Activated T-cell treated with anti-CD3 and anti-CD28 coated beads for 24 hours (primary cell): Measurements from ENCODE around the gene PTPRN.

Source experiments
- DNase-seq: peaks from one replicate; pipeline ENCODE4 v3.0.0-alpha.2; 2020; ENCODE audit warnings: low read depth

The PTPRN gene

DNA sequence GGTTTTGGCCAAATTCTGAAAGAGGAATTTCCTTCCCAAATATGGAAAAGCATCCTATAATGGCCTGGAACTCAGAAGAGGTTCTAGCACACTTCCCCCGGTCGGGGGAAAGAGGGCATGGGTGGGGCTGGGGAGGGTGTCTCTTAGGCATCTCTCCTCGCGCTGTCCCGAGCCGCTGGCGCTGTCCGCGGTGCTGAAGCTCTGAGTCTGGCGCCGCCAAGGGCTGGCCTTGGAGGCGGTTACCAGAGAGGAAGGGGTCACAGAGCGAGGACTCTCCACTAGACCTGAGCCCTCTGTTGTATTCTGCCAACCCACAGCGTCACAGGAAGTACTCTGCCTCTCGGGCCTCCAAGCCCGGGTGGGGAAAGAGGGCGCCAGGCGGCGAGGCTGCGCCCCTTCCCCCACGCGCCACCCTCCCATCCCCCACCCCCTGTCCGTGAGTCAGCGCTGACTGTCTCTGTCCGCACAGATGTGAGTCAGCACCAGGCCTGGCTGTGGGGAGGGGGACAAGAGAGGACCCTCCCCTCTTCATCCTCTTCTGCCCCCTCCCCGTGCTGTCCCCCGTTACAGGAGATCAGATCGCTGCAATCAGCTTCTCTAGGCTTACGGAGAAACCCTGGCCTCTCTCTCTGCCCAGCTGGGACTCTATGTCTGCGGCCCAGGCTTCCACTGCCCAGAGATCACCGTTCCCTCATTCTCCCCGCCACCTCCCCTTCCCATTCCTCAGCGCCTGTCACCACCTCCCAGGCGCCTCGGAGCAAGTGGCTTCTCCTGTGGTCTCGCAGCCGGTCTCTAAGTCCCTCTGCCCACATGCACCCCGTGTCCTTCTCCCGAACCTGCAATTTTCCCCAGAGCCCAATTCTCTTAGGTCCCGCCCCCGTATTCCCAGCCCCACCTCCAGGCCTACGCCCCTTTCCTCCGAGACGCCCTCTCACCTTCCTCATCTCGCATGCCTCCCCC is 779 bp downstream of the PTPRN start:
- peak; percentile 40 for DNase-seq

DNA sequence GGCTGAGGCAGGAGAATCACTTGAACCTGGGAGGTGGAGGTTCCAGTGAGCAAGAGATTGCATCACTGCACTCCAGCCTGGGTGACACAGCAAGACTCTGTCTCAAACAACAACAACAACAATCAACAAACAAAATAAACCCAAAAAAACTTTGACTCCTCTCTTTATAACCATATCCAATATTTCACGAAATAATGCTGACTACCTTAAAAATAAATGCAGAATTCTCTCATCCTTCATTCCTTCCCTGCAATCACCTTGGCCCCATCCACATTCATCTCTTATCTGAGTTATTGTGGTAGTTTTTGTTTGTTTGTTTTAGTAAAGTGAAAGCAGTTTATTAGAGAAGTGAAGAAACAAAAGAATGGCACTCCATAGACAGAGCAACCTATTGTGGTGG is 3.2 kb downstream of the PTPRN start:
- DNase-seq = no peak

GRCh38 chr2:219304223-219304622 is 5.0 kb downstream of the PTPRN start:
- DNase-seq = no peak

DNA sequence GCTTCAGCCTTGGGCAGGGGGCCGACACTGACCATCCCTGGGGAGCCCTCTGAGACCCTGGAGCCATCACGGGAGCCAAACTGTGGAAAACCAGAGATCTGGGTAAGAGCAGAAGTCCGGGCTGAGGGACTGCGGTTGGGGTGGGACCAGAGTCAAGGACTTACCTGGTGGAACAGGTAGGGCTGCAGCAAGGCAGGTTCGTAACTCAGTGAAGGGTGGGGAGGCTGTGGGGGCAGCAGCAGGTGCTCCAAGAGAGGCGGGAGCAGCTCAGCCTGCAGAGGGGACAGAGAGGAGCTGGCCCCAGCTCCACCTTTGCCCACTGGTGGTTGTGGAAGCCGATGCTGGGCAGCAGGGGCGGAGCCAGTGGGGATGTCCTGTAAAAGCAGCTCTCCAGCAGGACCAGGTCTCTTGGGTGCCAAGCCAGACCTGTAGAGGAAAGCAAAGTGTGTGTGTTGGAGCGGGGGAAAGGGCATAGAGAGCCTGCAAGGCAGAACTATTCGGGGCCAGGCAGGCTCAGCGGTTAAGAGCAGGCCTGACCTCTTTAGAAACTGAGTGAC is 6.7 kb downstream of the PTPRN start:
- DNase-seq = no peak

DNA sequence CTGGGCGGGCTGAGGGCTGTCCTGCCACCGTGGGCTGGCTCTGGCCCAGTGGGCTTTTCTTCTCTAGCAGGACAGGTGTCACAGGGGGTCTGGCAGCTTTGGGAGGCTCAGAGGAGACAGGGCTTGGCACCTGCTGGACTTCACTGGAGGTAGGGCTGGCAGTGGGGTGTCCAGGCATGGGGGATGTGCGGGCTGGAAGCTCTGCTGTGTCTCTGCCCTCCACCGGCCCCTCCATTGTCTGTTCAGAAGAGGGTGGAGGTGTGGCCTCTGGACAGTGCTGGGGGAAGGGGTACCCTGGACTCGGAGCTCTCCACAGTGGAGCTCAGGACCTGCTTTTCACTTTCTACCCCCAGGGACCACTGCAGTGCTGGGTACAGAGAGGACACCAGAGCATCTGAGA is 9.2 kb downstream of the PTPRN start:
- no peak for DNase-seq

- DNase-seq = no peak
Observed at GRCh38 chr2:219299372-219299760, 9.8 kb downstream of the PTPRN start.

GRCh38 chr2:219298759-219299371 is 10.3 kb downstream of the PTPRN start:
- peak; percentile 87 for DNase-seq

GRCh38 chr2:219297766-219298456 is 11.3 kb downstream of the PTPRN start:
- DNase-seq = no peak

DNA sequence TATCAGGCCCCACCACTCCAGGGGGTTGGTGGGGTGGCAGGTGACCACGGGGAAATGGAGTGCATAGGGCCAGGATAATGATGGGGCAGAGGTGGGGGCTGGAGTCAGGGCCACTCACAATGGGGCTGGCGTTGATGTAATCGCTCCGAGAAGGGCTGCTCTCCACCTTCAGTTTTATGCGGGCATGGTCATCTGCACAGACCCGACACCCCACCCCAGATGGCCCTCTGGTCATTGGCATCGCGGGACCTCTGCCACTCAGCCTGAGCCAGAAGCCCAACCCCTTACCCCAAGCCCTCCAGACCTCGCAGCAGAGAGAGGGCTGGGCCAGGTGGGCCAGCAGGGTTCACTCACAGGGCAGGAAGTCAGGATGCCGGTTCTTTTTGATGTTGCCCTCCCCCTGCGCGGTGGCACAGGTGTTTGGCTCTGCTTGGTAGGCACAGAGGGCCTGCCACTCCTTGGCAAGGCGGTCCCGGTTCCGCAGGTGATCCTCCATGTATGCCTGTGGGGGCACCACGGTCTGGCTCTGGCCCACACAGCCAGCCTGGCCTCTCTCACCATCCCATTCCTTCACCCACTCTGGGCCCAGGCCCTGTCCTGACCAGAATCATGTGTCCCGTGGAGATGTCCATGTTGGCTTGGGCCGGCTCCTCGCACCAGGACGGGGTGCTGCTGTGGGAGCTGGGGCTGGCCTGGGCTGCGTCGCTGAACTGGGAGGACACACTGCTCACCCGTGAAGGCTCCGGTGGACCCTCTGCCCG is 12.4 kb downstream of the PTPRN start:
- no peak for DNase-seq

DNA sequence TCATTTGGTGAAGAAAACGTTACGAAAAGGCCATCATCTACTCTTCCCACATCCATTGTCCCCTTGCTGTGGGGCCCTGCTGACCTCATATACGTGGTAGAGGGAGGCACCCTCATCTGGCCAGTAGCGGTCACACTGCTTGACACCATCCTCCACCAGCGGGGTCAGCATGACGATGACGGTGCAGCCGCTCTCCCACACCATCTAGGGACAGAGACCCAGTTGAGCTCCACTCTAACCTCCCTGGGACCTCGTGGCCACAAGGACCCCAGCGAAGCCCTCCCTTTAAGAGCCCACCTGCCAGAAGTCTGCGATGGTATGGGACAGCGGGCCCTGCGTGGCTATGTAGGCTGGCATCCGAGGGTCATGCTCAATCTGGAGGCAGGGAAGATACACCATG is 13.1 kb downstream of the PTPRN start:
- no peak for DNase-seq

DNA sequence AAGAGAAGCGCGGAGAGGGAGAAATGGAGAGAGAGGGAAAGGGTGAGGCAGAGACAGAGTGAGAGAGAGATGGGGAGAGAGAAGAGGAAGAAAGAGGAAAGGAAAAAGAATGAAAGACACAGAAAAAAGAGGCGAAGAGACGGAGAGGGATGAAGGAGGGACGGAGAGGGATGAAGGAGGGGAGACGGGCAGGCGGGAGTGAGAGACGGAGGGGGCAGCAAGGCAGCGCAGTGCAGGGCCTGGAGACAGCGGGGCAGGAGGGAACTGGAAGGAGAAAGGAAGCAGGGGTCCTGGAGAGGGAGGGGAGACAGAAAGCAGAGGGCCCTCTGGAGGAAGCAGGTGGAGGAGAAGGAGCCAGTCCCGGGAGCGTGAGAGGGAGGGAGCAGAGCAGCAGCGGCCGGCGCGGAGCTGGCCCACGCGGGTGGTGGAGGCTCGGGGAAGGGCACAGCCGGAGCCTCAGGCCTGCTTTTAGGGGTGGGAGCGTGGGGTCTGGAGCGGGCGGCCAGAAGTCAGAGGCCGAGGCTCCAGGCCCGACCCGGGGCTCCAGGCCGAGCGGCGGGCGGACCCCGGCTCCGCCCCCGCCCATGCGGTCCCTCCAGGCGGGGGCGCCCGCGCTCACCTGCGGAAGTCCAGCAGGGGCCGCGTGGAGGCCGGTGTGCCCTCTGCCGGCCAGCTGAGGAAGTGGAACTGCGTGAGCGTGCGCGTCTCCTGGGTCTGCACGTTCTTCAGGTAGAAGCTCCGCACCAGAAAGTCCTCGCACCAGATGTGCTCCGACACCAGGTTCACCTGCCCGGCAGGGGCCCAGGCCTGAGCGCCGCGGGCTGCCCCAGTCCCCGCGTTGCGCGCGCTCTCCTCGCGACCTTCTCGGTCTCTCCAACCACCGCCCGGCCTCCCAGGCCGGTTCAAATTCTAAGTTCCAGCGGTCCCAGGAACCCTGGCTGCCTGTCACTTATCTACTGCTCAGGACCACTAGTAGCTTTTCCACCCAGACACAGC is 14.5 kb downstream of the PTPRN start:
- DNase-seq = peak; percentile 81

GRCh38 chr2:219293736-219294231 is 15.4 kb downstream of the PTPRN start:
- DNase-seq = no peak

DNA sequence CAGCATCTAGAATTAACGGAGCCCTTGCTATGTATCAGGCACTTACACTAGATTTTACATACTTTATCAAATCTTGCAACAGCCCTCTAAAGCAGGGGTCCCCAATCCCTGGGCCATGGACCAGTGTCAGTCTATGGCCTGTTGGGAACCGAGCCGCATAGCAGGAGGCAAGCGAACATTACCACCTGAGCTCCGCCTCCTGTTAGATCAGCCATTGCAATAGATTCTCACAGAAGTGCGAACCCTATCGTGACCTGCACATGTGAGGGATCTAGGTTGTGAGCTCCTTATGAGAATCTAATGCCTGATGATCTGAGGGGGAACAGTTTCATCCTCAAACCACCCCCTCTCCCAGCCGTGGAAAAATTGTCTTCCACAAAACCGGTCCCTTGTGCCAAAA is 16.6 kb downstream of the PTPRN start:
- no peak for DNase-seq

DNA sequence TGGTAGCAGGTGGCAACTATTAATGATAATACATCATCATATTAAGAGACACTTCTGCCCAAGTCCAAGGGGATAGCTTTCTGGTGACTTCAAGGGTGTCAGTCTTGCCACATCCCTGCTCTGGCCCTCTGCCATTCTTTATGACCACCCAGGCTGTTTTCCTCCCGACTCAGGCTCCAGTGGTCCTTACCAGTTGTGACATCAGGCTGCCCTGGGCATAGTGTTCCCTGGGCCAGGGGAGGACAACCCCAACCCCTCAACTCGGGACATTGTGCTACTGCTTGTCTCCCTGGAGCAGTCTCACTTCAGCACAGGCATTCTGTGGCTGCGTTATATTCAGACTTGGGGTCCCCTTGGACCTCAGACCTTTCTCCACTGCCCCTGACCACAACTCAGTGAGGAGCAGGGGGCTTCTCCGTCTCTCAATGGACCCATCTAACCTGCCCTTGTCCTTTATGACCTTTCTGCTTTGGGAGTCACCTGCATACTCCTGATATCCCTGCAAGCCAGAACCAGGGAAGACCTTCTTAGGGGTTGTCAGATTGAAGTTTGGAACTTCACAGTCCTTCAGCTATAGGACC is 17.2 kb downstream of the PTPRN start:
- no peak for DNase-seq

- no peak for DNase-seq
Observed at GRCh38 chr2:219291394-219291793, 17.8 kb downstream of the PTPRN start.

GRCh38 chr2:219290381-219291171 is 18.6 kb downstream of the PTPRN start:
- no peak for DNase-seq

GRCh38 chr2:219289537-219290361 is 19.5 kb downstream of the PTPRN start:
- no peak for DNase-seq

- no peak for DNase-seq
Observed at GRCh38 chr2:219289195-219289536, 20.0 kb downstream of the PTPRN start.
